HEK293 (cell line): ENCODE data around the gene CAPZB.

Experiments
- CTCF ChIA-PET: fragments of 350-600 bp; formaldehyde crosslinking; extraction: SDS; loops from one replicate; lab custom pipeline; 2021; ENCODE audit warnings: antibody characterized with exemption; lab: Yijun Ruan, JAX
- POLR2A ChIA-PET: fragments of 300-600 bp; formaldehyde crosslinking; extraction: SDS; loops from one replicate; lab custom pipeline; 2020; ENCODE audit warnings: antibody characterized with exemption, inconsistent platforms; lab: Yijun Ruan, JAX
- H3K27ac ChIP-seq: fragments of 200-500 bp; sonication (Bioruptor generic); 2 replicates; pipeline ENCODE4 v1.5.1; 2014; ENCODE audit warnings: low read depth, low read length, control low read depth, inconsistent platforms; ENCODE audit errors: extremely low read depth
- H3K36me3 ChIP-seq, 2 experiments: fragments of 200-500 bp in 1 of 2; sonication (Bioruptor generic) in 1 of 2; 1 replicate in 1 of 2; 2 replicates in 1 of 2; pipeline ENCODE4 v1.5.1; 2014 to 2017; ENCODE audit warnings: inconsistent platforms in 2 of 2, low read length in 2 of 2; ENCODE audit not compliant: control insufficient read depth in 2 of 2, insufficient read depth in 1 of 2
- H3K4me1 ChIP-seq: fragments of 200-500 bp; sonication (Bioruptor generic); 2 replicates; pipeline ENCODE4 v1.5.1; 2014; ENCODE audit warnings: mild to moderate bottlenecking, low read length, inconsistent platforms; ENCODE audit not compliant: control insufficient read depth, insufficient read depth
- H3K4me3 ChIP-seq: 2 replicates; pipeline ENCODE4 v1.5.1; 2011; ENCODE audit warnings: low read depth, mild to moderate bottlenecking, control low read depth, low read length, moderate library complexity
- H3K9me3 ChIP-seq: fragments of 200-500 bp; sonication (Bioruptor generic); 2 replicates; pipeline ENCODE4 v1.5.1; 2014; ENCODE audit warnings: low read depth, low read length, inconsistent platforms; ENCODE audit not compliant: control insufficient read depth, insufficient read depth
- IKZF3 ChIP-seq: fragments of 450-650 bp; IDR thresholded peaks from 2 replicates; pipeline ENCODE4 v1.5.0; 2018; ENCODE audit warnings: missing biosample characterization, mild to moderate bottlenecking, missing genetic modification characterization, moderate library complexity
- KLF10 ChIP-seq: fragments of 450-650 bp; IDR thresholded peaks from 2 replicates; pipeline ENCODE4 v1.5.1; 2018; ENCODE audit warnings: missing biosample characterization, mild to moderate bottlenecking, missing genetic modification characterization
- SP7 ChIP-seq: fragments of 450-650 bp; formaldehyde crosslinking; IDR thresholded peaks from 2 replicates; pipeline ENCODE4 v1.5.1; 2016; ENCODE audit warnings: missing biosample characterization, missing genetic modification characterization
- ZNF175 ChIP-seq: fragments of 450-650 bp; formaldehyde crosslinking; IDR thresholded peaks from 2 replicates; pipeline ENCODE4 v1.5.1; 2016; ENCODE audit warnings: missing biosample characterization, missing genetic modification characterization
- ZNF184 ChIP-seq: fragments of 450-650 bp; IDR thresholded peaks from 2 replicates; pipeline ENCODE4 v1.5.1; 2018; ENCODE audit warnings: missing biosample characterization, mild to moderate bottlenecking, missing genetic modification characterization
- ZNF214 ChIP-seq: fragments of 450-650 bp; formaldehyde crosslinking; IDR thresholded peaks from 2 replicates; pipeline ENCODE4 v1.5.1; 2017; ENCODE audit warnings: missing biosample characterization, mild to moderate bottlenecking, missing genetic modification characterization, borderline replicate concordance
- ZNF24 ChIP-seq: fragments of 450-650 bp; formaldehyde crosslinking; IDR thresholded peaks from 2 replicates; pipeline ENCODE4 v1.5.1; 2016; ENCODE audit warnings: missing biosample characterization, missing genetic modification characterization
- ZNF266 ChIP-seq: fragments of 450-650 bp; formaldehyde crosslinking; IDR thresholded peaks from 2 replicates; pipeline ENCODE4 v1.5.1; 2016; ENCODE audit warnings: missing biosample characterization, missing genetic modification characterization, low read depth
- ZNF391 ChIP-seq: fragments of 450-650 bp; formaldehyde crosslinking; IDR thresholded peaks from 2 replicates; pipeline ENCODE4 v1.5.1; 2016; ENCODE audit warnings: low read depth, missing biosample characterization, missing genetic modification characterization, borderline replicate concordance
- ZNF394 ChIP-seq: fragments of 450-650 bp; formaldehyde crosslinking; IDR thresholded peaks from 2 replicates; pipeline ENCODE4 v1.5.1; 2016; ENCODE audit warnings: missing biosample characterization, missing genetic modification characterization, mild to moderate bottlenecking, moderate library complexity, borderline replicate concordance
- ZNF404 ChIP-seq: fragments of 450-650 bp; formaldehyde crosslinking; IDR thresholded peaks from 2 replicates; pipeline ENCODE4 v1.5.1; 2017; ENCODE audit warnings: missing biosample characterization, missing genetic modification characterization
- ZNF830 ChIP-seq: fragments of 450-650 bp; IDR thresholded peaks from 2 replicates; pipeline ENCODE4 v1.5.0; 2018; ENCODE audit warnings: missing biosample characterization, missing genetic modification characterization, low read depth, mild to moderate bottlenecking, moderate library complexity
- TF ChIP-seq, protein P1 (sequence below): fragments of 450-650 bp; formaldehyde crosslinking; IDR thresholded peaks from 2 replicates; pipeline ENCODE4 v1.5.1; 2016; ENCODE audit warnings: missing biosample characterization, missing genetic modification characterization
- TF ChIP-seq, protein P2 (sequence below): fragments of 450-650 bp; formaldehyde crosslinking; IDR thresholded peaks from 2 replicates; pipeline ENCODE4 v1.5.1; 2017; ENCODE audit warnings: missing biosample characterization, missing genetic modification characterization
- TF ChIP-seq, protein P3 (sequence below): fragments of 450-650 bp; formaldehyde crosslinking; IDR thresholded peaks from 2 replicates; pipeline ENCODE4 v1.5.1; 2017; ENCODE audit warnings: missing biosample characterization, missing genetic modification characterization
- TF ChIP-seq, protein P4 (sequence below): fragments of 450-650 bp; formaldehyde crosslinking; IDR thresholded peaks from 2 replicates; pipeline ENCODE4; 2016; ENCODE audit warnings: missing biosample characterization, missing genetic modification characterization
- TF ChIP-seq, protein P5 (sequence below): fragments of 450-650 bp; formaldehyde crosslinking; IDR thresholded peaks from 2 replicates; pipeline ENCODE4 v1.5.1; 2016; ENCODE audit warnings: missing biosample characterization, missing genetic modification characterization

The CAPZB gene

DNA sequence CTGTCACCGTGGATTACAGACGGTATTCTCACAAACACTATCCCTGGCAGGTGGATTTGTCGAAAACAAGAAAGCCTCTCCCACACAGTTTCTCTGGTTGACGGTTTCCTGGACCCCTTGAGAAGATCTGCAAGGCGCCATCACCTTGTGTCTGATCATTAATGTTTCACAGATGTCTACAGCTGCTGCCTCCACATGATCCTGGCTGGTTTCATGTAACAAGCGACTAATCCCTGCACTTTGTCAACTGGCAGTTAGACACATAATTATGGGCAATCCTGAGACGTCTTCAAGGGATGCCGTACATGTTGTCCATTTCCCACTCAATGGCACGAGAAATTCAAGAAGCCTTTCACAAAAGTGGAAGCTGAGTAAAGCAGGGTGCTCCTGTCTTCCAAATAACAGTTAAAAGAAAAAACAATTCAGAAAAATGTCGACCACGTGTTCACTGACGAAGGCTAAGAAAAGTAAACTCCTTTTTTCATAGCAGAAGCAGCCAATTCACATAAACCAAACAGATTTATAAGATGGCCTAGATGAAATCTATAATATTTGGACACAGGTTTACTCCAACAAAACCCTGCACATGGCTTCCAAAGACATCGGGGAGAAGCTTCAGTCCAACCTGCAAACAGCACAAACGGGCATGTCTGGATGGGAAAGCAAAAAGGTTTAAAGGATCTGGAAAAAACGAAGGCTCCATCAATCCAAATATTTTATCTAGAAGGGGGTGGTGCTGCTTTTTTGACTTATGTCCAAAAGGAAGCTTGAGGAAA, 52.2 kb downstream of the CAPZB start:
- ChIA-PET POLR2A (no interaction called here), CTCF (no interaction called here)
- Histone ChIP-seq H3K4me1 (peaks cover 17% of the 10 kb centered on the region), H3K36me3 (peaks cover 0 to 8% of the 10 kb centered on the region in 2 experiments; a peak in 2 of 3 replicates), H3K27ac (no peak overlapping the region), H3K9me3 (no peaks in the 10 kb centered on the region), H3K4me3 (no peak overlapping the region)
- no peak for TF ChIP-seq ZNF391
- TF ChIP-seq ZNF214 (tag by site-specific recombination), result no peak
- TF ChIP-seq, protein P1, sequence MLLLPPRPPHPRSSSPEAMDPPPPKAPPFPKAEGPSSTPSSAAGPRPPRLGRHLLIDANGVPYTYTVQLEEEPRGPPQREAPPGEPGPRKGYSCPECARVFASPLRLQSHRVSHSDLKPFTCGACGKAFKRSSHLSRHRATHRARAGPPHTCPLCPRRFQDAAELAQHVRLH (tag by site-specific recombination), result no peak
- no peak for TF ChIP-seq ZNF394 (tag by site-specific recombination)
- TF ChIP-seq IKZF3 (tag by site-specific recombination), result no peak
- no peak for TF ChIP-seq KLF10 (tag by site-specific recombination)
- TF ChIP-seq ZNF24 (tag by site-specific recombination), result no peak
- TF ChIP-seq, protein P2, sequence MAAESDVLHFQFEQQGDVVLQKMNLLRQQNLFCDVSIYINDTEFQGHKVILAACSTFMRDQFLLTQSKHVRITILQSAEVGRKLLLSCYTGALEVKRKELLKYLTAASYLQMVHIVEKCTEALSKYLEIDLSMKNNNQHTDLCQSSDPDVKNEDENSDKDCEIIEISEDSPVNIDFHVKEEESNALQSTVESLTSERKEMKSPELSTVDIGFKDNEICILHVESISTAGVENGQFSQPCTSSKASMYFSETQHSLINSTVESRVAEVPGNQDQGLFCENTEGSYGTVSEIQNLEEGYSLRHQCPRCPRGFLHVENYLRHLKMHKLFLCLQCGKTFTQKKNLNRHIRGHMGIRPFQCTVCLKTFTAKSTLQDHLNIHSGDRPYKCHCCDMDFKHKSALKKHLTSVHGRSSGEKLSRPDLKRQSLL (tag by site-specific recombination), result no peak
- no peak for TF ChIP-seq ZNF266 (tag by site-specific recombination)
- TF ChIP-seq ZNF404 (tag by site-specific recombination), result no peak
- TF ChIP-seq, protein P3, sequence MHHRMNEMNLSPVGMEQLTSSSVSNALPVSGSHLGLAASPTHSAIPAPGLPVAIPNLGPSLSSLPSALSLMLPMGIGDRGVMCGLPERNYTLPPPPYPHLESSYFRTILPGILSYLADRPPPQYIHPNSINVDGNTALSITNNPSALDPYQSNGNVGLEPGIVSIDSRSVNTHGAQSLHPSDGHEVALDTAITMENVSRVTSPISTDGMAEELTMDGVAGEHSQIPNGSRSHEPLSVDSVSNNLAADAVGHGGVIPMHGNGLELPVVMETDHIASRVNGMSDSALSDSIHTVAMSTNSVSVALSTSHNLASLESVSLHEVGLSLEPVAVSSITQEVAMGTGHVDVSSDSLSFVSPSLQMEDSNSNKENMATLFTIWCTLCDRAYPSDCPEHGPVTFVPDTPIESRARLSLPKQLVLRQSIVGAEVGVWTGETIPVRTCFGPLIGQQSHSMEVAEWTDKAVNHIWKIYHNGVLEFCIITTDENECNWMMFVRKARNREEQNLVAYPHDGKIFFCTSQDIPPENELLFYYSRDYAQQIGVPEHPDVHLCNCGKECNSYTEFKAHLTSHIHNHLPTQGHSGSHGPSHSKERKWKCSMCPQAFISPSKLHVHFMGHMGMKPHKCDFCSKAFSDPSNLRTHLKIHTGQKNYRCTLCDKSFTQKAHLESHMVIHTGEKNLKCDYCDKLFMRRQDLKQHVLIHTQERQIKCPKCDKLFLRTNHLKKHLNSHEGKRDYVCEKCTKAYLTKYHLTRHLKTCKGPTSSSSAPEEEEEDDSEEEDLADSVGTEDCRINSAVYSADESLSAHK (tag by site-specific recombination), result peak; percentile 93
- no peak for TF ChIP-seq ZNF175 (tag by site-specific recombination)
- peak; percentile 49; the same call in 1 of the 2 replicates for TF ChIP-seq SP7 (tag by site-specific recombination)
- TF ChIP-seq, protein P4, sequence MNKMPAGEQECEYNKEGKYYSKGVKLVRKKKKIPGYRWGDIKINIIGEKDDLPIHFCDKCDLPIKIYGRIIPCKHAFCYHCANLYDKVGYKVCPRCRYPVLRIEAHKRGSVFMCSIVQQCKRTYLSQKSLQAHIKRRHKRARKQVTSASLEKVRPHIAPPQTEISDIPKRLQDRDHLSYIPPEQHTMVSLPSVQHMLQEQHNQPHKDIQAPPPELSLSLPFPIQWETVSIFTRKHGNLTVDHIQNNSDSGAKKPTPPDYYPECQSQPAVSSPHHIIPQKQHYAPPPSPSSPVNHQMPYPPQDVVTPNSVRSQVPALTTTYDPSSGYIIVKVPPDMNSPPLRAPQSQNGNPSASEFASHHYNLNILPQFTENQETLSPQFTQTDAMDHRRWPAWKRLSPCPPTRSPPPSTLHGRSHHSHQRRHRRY (tag by site-specific recombination), result no peak
- no peak for TF ChIP-seq ZNF184 (tag by site-specific recombination)
- TF ChIP-seq ZNF830 (tag by site-specific recombination), result no peak
- TF ChIP-seq, protein P5, sequence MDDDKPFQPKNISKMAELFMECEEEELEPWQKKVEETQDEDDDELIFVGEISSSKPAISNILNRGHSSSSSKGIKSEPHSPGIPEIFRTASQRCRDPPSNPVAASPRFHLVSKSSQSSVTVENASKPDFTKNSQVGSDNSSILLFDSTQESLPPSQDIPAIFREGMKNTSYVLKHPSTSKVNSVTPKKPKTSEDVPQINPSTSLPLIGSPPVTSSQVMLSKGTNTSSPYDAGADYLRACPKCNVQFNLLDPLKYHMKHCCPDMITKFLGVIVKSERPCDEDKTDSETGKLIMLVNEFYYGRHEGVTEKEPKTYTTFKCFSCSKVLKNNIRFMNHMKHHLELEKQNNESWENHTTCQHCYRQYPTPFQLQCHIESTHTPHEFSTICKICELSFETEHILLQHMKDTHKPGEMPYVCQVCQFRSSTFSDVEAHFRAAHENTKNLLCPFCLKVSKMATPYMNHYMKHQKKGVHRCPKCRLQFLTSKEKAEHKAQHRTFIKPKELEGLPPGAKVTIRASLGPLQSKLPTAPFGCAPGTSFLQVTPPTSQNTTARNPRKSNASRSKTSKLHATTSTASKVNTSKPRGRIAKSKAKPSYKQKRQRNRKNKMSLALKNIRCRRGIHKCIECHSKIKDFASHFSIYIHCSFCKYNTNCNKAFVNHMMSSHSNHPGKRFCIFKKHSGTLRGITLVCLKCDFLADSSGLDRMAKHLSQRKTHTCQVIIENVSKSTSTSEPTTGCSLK (tag by site-specific recombination), result no peak
